K562 (cell line): ENCODE data around the gene CNNM4. TPM values are rescaled to one million over a fixed set of nuclear protein-coding genes. Genes with fewer than 3 reads are reported as not detected.
A peak's percentile ranks its signal among the peaks of the same experiment; 100 is the strongest.

Source experiments
- ATAC-seq: fragments of 200-7000 bp; cut with Tn5 transposase; 3 replicates; pipeline ENCODE4 v1.9.1; 2020; ENCODE audit warnings: moderate library complexity
- BruUV-seq: library from RNA; stranded (reverse); fragments of 400-500 nt; replicated peaks from 2 replicates; lab custom pipeline; 2021; lab: Mats Ljungman, UMichigan
- CTCF ChIA-PET: fragments of 300-600 bp; formaldehyde crosslinking; extraction: SDS; loops from one replicate; lab custom pipeline; 2021; ENCODE audit warnings: low intra/inter-chr PET ratio; lab: Yijun Ruan, JAX
- POLR2A ChIA-PET: fragments of 300-600, 350-650 bp; sonication (Branson Sonifier 250); formaldehyde crosslinking; extraction: SDS; loops from one replicate; lab custom pipeline; 2021; ENCODE audit warnings: antibody characterized with exemption, inconsistent platforms; lab: Yijun Ruan, JAX
- DNase-seq, 4 experiments: peaks; one replicate each; pipeline versions ENCODE4 v3.0.0 to v3.0.0-alpha.2; 2011 to 2018; ENCODE audit warnings: low spot score in 3 of 4, mixed read lengths in 3 of 4; ENCODE audit errors: extremely low read depth in 1 of 4
- FAIRE-seq: peaks from 2 replicates; lab custom pipeline; 2011; peaks lifted over from hg19 to GRCh38; lab: Jason Lieb, UNC
- H2AFZ ChIP-seq: 2 replicates; pipeline ENCODE4 v1.6.0; 2011; ENCODE audit warnings: low read depth, low read length, control low read depth, inconsistent platforms
- H3K27ac ChIP-seq: fragments of 200-600 bp; 3 replicates; pipeline ENCODE4 v1.8.0; 2011; ENCODE audit warnings: low read depth, mild to moderate bottlenecking, control low read depth, inconsistent platforms, low read length, moderate library complexity, mixed read lengths; ENCODE audit errors: extremely low read depth
- H3K27me3 ChIP-seq, 2 experiments: fragments of 300-600 bp in 1 of 2; 2 replicates in 1 of 2; 3 replicates in 1 of 2; pipeline versions ENCODE4 v1.6.0 to v1.8.0; 2011; ENCODE audit warnings: inconsistent platforms in 2 of 2, low read length in 2 of 2, mild to moderate bottlenecking in 1 of 2, mixed read lengths in 1 of 2, moderate library complexity in 1 of 2; ENCODE audit not compliant: control insufficient read depth in 2 of 2, insufficient read depth in 2 of 2
- H3K36me3 ChIP-seq: fragments of 300-600 bp; 3 replicates; pipeline ENCODE4 v1.8.0; 2011; ENCODE audit warnings: mild to moderate bottlenecking, low read length, inconsistent platforms; ENCODE audit not compliant: control insufficient read depth, insufficient read depth
- H3K4me1 ChIP-seq, 2 experiments: fragments of 200-600 bp in 1 of 2; replicated peaks in 1 of 2; 2 replicates in 1 of 2; 3 replicates in 1 of 2; pipeline versions ENCODE4 v1.5.1 to v1.8.0; 2011; ENCODE audit warnings: inconsistent platforms in 2 of 2, low read length in 2 of 2, mild to moderate bottlenecking in 1 of 2, mixed read lengths in 1 of 2, moderate library complexity in 1 of 2; ENCODE audit not compliant: control insufficient read depth in 2 of 2, insufficient read depth in 2 of 2
- H3K4me2 ChIP-seq: 2 replicates; pipeline ENCODE4 v1.6.1; 2011; ENCODE audit warnings: low read length, control low read depth, inconsistent platforms, mixed read lengths; ENCODE audit not compliant: insufficient read depth
- H3K4me3 ChIP-seq: fragments of 200-600 bp; sonication (generic), shearing (Covaris generic); 2 replicates; pipeline ENCODE4 v1.5.1; 2016; ENCODE audit warnings: control low read depth, inconsistent platforms
- H3K79me2 ChIP-seq: fragments of 200-600 bp; 3 replicates; pipeline ENCODE4 v1.8.0; 2011; ENCODE audit warnings: low read length, inconsistent platforms; ENCODE audit not compliant: control insufficient read depth, insufficient read depth
- H3K9ac ChIP-seq, 2 experiments: 2 replicates each; pipeline versions ENCODE4 v1.6.0 to v1.6.1; 2011; ENCODE audit warnings: low read depth in 2 of 2, low read length in 2 of 2, control low read depth in 1 of 2, inconsistent platforms in 1 of 2, mild to moderate bottlenecking in 1 of 2, mixed read lengths in 1 of 2; ENCODE audit not compliant: insufficient read depth in 1 of 2
- H3K9me1 ChIP-seq: one replicate; pipeline ENCODE4 v1.6.0; 2011; ENCODE audit warnings: inconsistent platforms, mild to moderate bottlenecking, low read length, moderate library complexity; ENCODE audit not compliant: control insufficient read depth, insufficient read depth
- H3K9me3 ChIP-seq: replicated peaks from 2 replicates; pipeline ENCODE4 v1.5.1; 2011; ENCODE audit warnings: low read depth, low read length, inconsistent platforms; ENCODE audit not compliant: control insufficient read depth, insufficient read depth
- H4K20me1 ChIP-seq: replicated peaks from 2 replicates; pipeline ENCODE4 v1.6.1; 2011; ENCODE audit warnings: low read length, inconsistent platforms, mixed read lengths; ENCODE audit not compliant: control insufficient read depth, insufficient read depth
- ARNT ChIP-seq, 2 experiments: fragments of 450-650 bp; IDR thresholded peaks; 2 replicates each; pipeline ENCODE4 v1.6.1; 2016; ENCODE audit warnings: mild to moderate bottlenecking in 1 of 2
- BRF2 ChIP-seq: IDR thresholded peaks from 3 replicates; pipeline ENCODE4 v1.6.1; 2011; ENCODE audit warnings: borderline replicate concordance, mild to moderate bottlenecking; ENCODE audit not compliant: insufficient read length, insufficient read depth
- CHD1 ChIP-seq: fragments of 200-600 bp; sonication (generic); IDR thresholded peaks from one replicate; pipeline ENCODE4 v1.6.1; 2012; ENCODE audit warnings: mild to moderate bottlenecking, moderate library complexity, low read length, inconsistent platforms
- EHMT2 ChIP-seq: fragments of 450-650 bp; IDR thresholded peaks from 2 replicates; pipeline ENCODE4 v1.6.1; 2018; ENCODE audit warnings: antibody characterized with exemption
- MAFF ChIP-seq: IDR thresholded peaks from 2 replicates; pipeline ENCODE4 v1.6.1; 2012; ENCODE audit warnings: low read length, improper control_type of control experiment
- POLR2H ChIP-seq: IDR thresholded peaks from 2 replicates; pipeline ENCODE4 v1.6.1; 2016; ENCODE audit warnings: missing genetic modification characterization, low read depth, mild to moderate bottlenecking, control low read depth, missing compliant biosample characterization, moderate library complexity
- RB1 ChIP-seq: fragments of 450-650 bp; IDR thresholded peaks from 2 replicates; pipeline ENCODE4 v1.6.1; 2017; ENCODE audit warnings: low read depth, mild to moderate bottlenecking
- RCOR1 ChIP-seq, 2 experiments: IDR thresholded peaks; 2 replicates each; pipeline ENCODE4 v1.6.1; 2012; ENCODE audit warnings: low read depth in 2 of 2, low read length in 2 of 2, borderline replicate concordance in 1 of 2, improper control_type of control experiment in 1 of 2
- RNF219 ChIP-seq: fragments of 250-450 bp; sonication (Bioruptor Pico); IDR thresholded peaks from 2 replicates; pipeline ENCODE4 v1.5.0; 2022; ENCODE audit warnings: mild to moderate bottlenecking
- SMAD4 ChIP-seq: fragments of 250-450 bp; sonication (Bioruptor Pico); conservative IDR thresholded peaks from 2 replicates; pipeline ENCODE4 v1.8.0; 2021; ENCODE audit warnings: inconsistent platforms, mild to moderate bottlenecking, moderate library complexity
- TCF7L2 ChIP-seq: fragments of 150-350 bp; IDR thresholded peaks from 2 replicates; pipeline ENCODE4 v1.6.1; 2016; ENCODE audit warnings: low read depth, mild to moderate bottlenecking, low read length, moderate library complexity
- TEAD4 ChIP-seq, 2 experiments: sonication (generic) in 1 of 2; formaldehyde crosslinking in 1 of 2; IDR thresholded peaks; 2 replicates each; pipeline versions ENCODE4 v1.6.1 to v1.8.0; 2012 to 2022; ENCODE audit warnings: borderline replicate concordance in 1 of 2, inconsistent platforms in 1 of 2, low read length in 1 of 2, mild to moderate bottlenecking in 1 of 2, missing genetic modification reagents in 1 of 2
- ZBTB43 ChIP-seq: sonication (generic); formaldehyde crosslinking; IDR thresholded peaks from 2 replicates; pipeline ENCODE4 v1.8.0; 2023; ENCODE audit warnings: mild to moderate bottlenecking, missing genetic modification reagents
- ZNF280A ChIP-seq: fragments of 450-650 bp; IDR thresholded peaks from 2 replicates; pipeline ENCODE4 v1.6.1; 2018; ENCODE audit warnings: mild to moderate bottlenecking, low read depth; ENCODE audit not compliant: partially characterized antibody
- ZNF561 ChIP-seq: fragments of 450-650 bp; formaldehyde crosslinking; conservative IDR thresholded peaks from 2 replicates; pipeline ENCODE4 v1.4.0; 2020; ENCODE audit warnings: mild to moderate bottlenecking, moderate library complexity
- WGBS: fragments of 100-300 bp; shearing (Covaris generic); methylation state at CpG from one replicate; pipeline ENCODE4 v1.1.6; 2016; ENCODE audit warnings: low coverage, mixed read lengths; ENCODE audit not compliant: insufficient coverage; ENCODE audit errors: missing lambda C conversion rate; 5-methylcytosine and 5-hydroxymethylcytosine counted together
- in situ Hi-C: fragments of 300-500 bp; cut with MboI; formaldehyde crosslinking; loops from 4 replicates; pipeline ENCODE4 v1.15.0; 2018; ENCODE audit warnings: inconsistent platforms, mixed read lengths
- intact Hi-C: fragments of 100-400 bp; cut with micrococcal nuclease; formaldehyde crosslinking; loops from 2 replicates; pipeline ENCODE4 v1.14.2; 2022
- polyA plus RNA-seq, 8 experiments: library from polyadenylated mRNA; depleted of rRNA in 4 of 8; stranded (reverse) in 5 of 8; unstranded in 3 of 8; fragments of >200 nt; fragmentation: Nextera tagmentation in 2 of 8; fragmentation: Illumina TruSeq in 1 of 8; extraction: Ambion mirVana in 2 of 8; extraction: Trizol in 1 of 8; gene quantifications; 2 replicates each; pipeline versions ENCODE4 v1.2.1 to v1.2.3, GENCODE V29; 2011 to 2014; ENCODE audit warnings: inconsistent platforms in 1 of 8, missing spikeins in 1 of 8
- total RNA-seq, 7 experiments: library from RNA; depleted of rRNA in 6 of 7; stranded (reverse); fragments of >200 nt in 6 of 7; fragmentation: Illumina TruSeq in 2 of 7; extraction: Trizol in 2 of 7; gene quantifications; 2 replicates each; pipeline versions ENCODE4 v1.2.1 to v1.2.3, GENCODE V29; 2011 to 2021; ENCODE audit warnings: low replicate concordance in 1 of 7

The CNNM4 gene
- total and polyA plus RNA-seq, 9 of the 15 experiments (the other 6 are each of a cell fraction or from before 2014, with no cell fraction given), result 0.96 to 6.3 (median 2.8) TPM

GRCh38 chr2:96828874-96829273 is 68.2 kb downstream of the CNNM4 start:
- no peak overlapping the region for H3K4me3 ChIP-seq
- no peaks in the 10 kb centered on the region for H3K9me1 ChIP-seq
- ChIA-PET POLR2A (no interaction called here), CTCF (no interaction called here)
- H3K36me3 ChIP-seq, result peaks cover 90% of the 10 kb centered on the region
- H3K9ac ChIP-seq, result peak overlapping the region in 1 of 2 experiments; percentile 9; a peak in 1 of 4 replicates
- 0 out of 2 replicates have a peak, but pooled peaks cover 10% of the 10 kb centered on the region for H4K20me1 ChIP-seq
- no TSS peak for BruUV-seq
- DNase-seq, result no peak
- no peaks in the 10 kb centered on the region; the same call in 2 of the 3 replicates for H3K79me2 ChIP-seq
- no peaks in the 10 kb centered on the region for H3K9me3 ChIP-seq
- intact Hi-C loops, result no loop called here
- in situ Hi-C loops, result no loop called here
- no peak for ATAC-seq
- peaks cover 9 to 11% of the 10 kb centered on the region in 2 experiments; a peak in 4 of 5 replicates for H3K4me1 ChIP-seq
- no peak overlapping the region for H2AFZ ChIP-seq
- no peak overlapping the region for H3K4me2 ChIP-seq
- H3K27ac ChIP-seq, result no peak overlapping the region
- H3K27me3 ChIP-seq, result no peaks in the 10 kb centered on the region
- 95% methylated on average over 13 of the region's 13 CpGs for WGBS
- no peak for FAIRE-seq
- TF ChIP-seq POLR2H (tag) (no peak), SMAD4 (CRISPR knock-in tag) (no peak), EHMT2 (no peak), TEAD4 (IDR thresholded peaks at IDR 0.05; ENCODE audit: low read length) (no peak), TEAD4 (CRISPR knock-in tag; IDR thresholded peaks at IDR 0.05; ENCODE audit: borderline replicate concordance) (no peak), TCF7L2 (no peak), RNF219 (no peak), ZNF280A (no peak), ARNT (IDR thresholded peaks at IDR 0.05) (no peak), RCOR1 (IDR thresholded peaks at IDR 0.05; ENCODE audit: borderline replicate concordance in 1 of 2, low read depth in 2 of 2, low read length in 2 of 2) (no peak), MAFF (no peak), RB1 (no peak), ZBTB43 (no peak), CHD1 (no peak), BRF2 (no peak), ZNF561 (CRISPR knock-in tag) (no peak)
